CD4-positive, alpha-beta T cell treated with Interleukin-15 for 4 hours (primary cell): ENCODE results near the gene ADRA2B.
A peak's percentile ranks its signal among the peaks of the same experiment; 100 is the strongest.
"Not testable (repeated sequence)": the region's sequence is repeated elsewhere in the genome, so short reads cannot be mapped to it uniquely, and the experiment has no call there.

Experiments
- DNase-seq: peaks from one replicate; pipeline ENCODE4 v3.0.0-alpha.2; 2020; ENCODE audit warnings: low spot score

ADRA2B gene

GRCh38 chr2:96150007-96150640 is 33.8 kb upstream of the ADRA2B start:
- no peak for DNase-seq

GRCh38 chr2:96148410-96149217 is 32.2 kb upstream of the ADRA2B start:
- peak; percentile 92 for DNase-seq

DNA sequence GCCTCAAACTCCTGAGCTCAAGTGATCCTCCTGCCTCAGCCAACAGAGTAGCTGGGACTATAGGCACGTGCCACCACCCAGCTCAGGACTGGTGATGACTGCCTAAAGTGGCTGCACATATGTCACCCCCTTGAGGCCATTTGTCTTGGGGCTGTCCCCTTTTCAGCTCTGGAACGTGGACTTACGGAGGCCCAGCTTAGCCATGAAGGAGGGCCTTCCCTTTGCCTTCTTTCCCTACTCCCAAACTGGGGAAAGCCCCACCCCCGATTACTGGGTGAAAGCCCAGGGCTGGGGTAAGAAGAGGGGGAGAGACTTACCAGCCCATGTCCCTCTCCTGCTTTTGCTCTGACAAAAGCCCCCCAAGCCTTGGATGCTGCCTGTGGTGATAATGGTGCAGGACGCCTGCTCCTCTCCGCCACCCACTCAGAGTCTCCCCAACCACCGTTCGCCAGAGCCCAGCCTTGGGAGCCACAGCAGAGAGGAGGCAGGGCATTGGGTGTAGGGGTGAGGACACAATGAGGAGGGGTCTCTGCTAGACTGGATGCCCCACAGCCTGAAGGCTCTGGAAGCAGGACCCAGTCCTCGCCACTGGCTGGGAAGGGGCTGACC is 31.3 kb upstream of the ADRA2B start:
- no peak for DNase-seq

GRCh38 chr2:96146881-96147592 is 30.7 kb upstream of the ADRA2B start:
- DNase-seq: no peak

- peak; percentile 81 for DNase-seq
These were observed 29.9 kb upstream of the ADRA2B start for GRCh38 chr2:96146153-96146880.

DNA sequence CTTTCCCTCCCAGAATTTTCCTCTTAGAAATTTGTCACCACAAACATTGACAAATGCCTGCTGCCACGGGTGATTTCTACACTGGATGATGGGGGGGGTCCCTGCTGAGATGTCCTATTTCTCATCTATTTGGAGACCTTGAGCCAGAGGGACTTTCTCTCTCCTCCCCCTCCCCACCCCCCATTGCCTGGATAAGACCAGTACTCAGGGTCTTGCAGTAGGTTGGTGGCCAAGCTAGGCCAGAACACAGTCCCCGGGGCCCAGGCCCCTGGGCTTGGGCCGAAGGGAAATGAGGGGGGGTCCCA is 29.4 kb upstream of the ADRA2B start:
- no peak for DNase-seq

- DNase-seq: peak; percentile 85
These were observed 28.9 kb upstream of the ADRA2B start, which contains the start of gene DUSP2 for GRCh38 chr2:96145036-96145847. DUSP2 (minus strand) TSS chr2:96145440; CDS start chr2:96145354, 86 bp downstream.

DNA sequence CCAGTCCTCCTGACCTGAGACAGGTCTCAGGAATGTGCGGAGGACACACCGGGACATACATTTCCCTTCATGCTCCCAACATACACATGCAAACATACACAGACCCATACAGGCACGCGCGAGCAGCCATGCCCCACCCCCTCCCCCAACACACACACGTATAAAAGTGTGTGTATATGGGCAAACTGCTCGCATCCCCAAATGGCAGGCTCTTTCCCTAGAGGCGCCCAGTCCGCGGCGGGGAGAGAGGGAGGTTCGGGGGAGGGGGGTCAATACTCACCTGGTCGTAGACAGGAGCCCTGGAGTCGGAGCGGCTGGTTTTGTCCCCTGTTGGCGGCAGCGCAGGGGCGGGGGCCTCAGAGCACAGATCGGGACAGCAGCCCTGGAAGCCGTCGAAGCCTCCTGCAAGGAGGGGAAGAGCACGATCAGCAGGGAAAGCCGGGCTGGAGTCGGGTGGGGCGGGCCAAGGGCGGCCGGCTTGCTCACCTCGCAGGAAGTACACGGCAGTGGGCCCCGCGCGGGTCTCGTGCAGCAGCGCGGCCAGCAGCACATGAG is 28.2 kb upstream of the ADRA2B start:
- DNase-seq: no peak

DNA sequence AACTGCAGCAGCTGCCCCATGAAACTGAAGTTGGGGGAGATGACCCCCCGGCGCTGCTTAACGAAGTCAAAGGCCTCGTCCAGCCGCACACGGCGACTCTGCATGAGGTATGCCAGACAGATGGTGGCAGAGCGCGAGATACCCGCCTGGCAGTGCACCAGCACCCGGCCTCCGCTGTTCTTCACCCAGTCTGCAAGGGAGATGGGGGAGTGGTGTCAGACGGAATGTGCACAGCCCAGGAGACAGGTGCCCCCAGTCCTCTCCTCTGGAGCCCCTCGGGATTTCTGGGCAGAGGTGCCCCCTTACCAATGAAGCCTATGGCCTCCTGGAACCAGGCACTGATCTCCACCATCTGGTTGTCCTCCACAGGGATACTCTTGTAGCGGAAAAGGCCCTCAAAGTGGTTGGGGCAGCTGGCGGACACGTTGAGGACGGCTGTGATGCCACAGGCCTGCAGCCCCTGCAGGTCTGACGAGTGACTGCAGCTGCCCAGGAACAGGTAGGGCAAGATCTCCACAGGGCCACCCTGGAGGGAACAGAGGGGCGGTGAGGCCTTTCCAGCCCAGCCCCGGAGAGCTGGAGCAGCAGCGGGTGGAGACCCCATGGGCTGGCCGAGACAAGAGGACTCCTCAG is 27.6 kb upstream of the ADRA2B start:
- no peak for DNase-seq

DNA sequence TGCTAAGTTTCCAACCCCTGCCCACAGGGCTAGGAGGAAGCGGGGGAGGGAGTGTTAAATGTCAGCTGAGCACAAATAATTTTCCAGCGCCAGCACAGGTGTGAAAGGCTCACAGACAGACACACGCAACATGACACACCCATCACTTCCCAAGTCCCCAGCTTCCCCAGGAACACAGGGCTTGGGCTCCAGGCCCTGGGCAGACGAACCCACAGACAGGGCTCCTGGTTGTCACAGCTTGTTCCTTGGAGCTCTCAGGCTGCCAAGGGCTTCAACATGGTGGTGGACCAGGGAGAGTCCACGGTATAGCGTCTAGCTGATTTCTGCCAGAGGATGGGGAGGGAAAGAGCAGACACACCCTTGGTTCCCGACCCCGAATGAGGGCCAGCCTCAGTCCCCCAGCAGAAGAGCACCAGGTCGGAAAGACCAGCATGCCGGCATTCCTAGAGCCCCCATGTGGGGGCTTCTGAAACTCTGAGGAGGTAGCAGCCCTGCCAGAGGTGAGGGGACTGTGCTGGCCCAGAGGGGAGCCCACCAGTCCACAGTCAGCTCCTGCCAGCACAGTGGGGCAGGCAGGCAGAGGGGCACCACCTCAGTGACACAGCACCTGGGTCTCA is 27.0 kb upstream of the ADRA2B start:
- no peak for DNase-seq

- no peak for DNase-seq
These were observed 26.1 kb upstream of the ADRA2B start for GRCh38 chr2:96142217-96143113.

DNA sequence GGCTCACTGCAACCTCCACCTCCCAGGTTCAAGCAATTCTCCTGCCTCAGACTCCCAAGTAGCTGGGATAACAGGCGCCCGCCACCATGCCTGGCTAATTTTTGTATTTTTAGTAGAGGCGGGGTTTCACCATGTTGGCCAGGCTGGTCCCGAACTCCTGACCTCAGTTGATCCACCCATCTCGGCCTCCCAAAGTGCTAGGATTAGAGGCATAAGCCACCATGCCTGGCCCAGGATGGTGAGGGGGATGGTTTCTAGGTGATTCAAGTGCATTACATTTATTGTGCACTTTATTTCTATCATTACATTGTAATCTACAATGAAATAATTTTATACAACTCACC is 25.2 kb upstream of the ADRA2B start:
- DNase-seq: not testable (repeated sequence)

DNA sequence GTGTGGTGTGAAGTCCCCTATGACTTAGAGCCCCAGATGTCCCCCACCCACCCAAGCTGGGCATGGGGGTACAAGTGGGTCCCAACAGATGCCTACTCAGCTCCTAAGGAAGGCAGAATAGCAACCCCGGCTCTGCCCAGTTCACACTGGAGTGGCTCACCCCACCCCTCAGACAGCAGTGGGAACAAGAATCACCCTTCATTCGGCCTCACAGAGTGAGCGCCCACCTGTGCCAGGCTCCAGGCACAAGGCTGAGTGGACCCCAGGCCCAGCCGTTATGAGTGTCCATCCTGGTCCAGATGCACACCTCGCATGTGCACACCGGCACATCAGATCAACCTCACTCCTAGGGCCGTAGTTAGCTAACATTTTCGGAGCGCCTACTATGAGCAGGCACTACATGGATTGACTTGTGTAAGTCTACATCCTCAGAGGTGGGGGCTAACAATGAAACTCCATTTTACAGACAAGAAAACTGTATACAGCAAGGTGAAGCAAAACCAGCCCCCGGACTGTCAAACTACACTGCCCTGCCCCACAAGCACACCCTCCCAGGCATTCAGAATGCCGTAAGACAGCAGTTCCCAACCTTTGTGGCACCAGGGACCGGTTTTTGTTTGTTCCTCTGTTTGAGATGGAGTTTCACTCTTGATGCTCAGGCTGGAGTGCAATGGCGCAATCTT is 24.7 kb upstream of the ADRA2B start:
- no peak for DNase-seq

GRCh38 chr2:96139181-96139758 is 22.9 kb upstream of the ADRA2B start:
- DNase-seq: no peak

DNA sequence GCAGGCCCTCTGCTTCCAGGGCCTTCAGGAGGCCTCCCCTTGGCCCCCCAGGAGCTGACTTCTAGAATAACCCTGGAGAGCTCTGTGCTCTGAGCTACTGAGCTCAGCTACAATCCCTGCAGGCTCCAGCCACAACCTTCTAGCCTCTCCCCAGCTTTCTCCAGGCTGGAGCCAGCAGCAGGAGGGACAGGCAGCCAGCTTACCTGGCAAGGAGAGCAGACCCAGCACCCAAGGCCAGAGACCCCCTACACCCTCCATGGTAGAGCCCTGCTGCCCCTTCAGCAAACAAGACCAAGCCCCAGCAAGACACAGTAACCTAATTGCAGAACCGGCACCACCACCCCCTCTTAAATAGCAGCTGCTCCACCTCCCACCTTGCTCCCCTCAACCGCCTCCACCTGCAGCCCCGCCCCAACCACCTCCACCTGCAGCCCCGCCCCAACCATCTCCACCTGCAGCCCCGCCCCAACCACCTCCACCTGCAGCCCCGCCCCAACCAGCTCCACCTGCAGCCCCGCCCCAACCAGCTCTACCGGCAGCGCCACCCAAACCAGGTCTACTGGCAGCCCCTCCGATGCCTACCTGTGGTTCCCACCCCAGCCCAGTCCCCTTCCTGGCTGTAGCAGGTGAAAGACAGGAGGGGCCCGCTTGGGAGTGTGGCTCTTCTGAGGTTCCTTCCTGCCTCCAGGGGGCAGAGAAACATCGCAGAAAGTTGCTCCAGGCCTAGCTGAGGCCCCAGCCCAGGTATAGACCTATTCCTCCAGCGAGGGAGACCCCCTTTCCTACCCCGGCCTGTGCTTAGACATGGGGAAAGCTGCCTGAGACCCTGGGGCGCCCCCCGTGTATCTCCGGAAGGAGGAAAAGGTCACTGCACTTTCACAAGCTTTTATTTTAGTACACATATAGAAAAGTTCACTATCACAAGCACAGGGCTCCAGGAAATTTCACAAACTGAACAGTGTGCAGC is 22.1 kb upstream of the ADRA2B start, which contains the start of gene ASTL:
Gene ASTL, minus strand, starts transcription at position 324 of the 967 bp plus-strand sequence. Its CDS starts 66 bp downstream, at position 258.
- DNase-seq: peak; percentile 67

DNA sequence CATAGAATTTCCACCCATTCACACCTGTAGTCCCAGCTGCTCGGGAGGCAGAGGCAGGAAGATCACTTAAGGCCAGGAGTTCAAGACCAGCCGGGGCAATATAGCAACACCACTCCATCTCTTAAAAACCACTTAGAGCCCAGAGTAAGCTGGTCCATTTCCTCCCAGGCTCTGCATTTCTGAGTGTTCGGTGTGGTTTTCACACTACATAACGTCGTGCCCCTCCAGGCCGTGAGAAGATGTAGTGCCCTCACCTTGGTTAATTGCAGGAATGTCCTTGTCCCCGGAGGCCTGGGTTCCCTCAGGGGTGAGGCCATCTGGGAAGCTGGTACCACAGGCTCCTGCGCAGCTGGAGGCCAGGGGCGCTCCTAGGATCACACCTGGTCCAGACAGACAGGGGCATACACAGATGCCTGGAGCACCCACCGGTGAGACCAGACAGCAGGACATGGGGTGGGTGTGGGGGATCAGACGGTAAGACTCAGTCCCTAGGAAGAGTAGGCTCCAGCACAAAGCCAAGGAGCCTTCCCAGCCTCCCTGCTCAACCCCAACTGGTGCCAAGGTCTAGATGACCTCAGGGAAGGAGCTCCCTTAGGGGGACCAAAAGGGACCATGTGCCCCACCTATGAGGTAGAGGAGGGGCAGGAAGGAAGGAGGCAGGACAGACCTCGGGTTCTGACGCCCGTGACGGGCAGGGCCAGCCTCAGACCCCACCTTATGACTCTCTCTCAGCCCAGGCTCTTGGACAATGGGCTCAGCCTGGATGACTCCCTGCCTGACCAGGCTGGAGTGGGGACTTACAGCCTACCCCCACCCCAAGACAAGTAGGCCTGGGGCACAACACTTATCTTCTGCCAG is 21.2 kb upstream of the ADRA2B start:
- DNase-seq: no peak
